Lower leg skin (tissue), 3 donors: ENCODE data around the gene FGGY.

Experiments used
- CTCF ChIP-seq, 3 donors: fragments of 450-650 bp; IDR thresholded peaks; one replicate each; pipeline ENCODE4 v1.5.1; 2016; ENCODE audit warnings: antibody characterized with exemption in 3 of 3, mild to moderate bottlenecking in 3 of 3, moderate library complexity in 2 of 3
- POLR2A ChIP-seq, 2 donors: fragments of 450-650 bp; IDR thresholded peaks; one replicate each; pipeline ENCODE4 v1.6.1; 2016 to 2017; ENCODE audit warnings: antibody characterized with exemption in 2 of 2, mild to moderate bottlenecking in 1 of 2, moderate library complexity in 1 of 2

- TF ChIP-seq CTCF (IDR thresholded peaks at IDR 0.05), result no peak
- TF ChIP-seq POLR2A (IDR thresholded peaks at IDR 0.05), result no peak
Measured at GRCh38 chr1:59333626-59334277, 36.9 kb downstream of the FGGY start.
